Esophagus mucosa (tissue), 1 donor: ENCODE measurements around the gene BLCAP. TPM values are rescaled to one million over a fixed set of nuclear protein-coding genes. Genes with fewer than 3 reads are reported as not detected.

ENCODE experiments used
- ATAC-seq: fragments of 200-7000 bp; cut with Tn5 transposase; one replicate; pipeline ENCODE4 v1.9.1; 2020
- total RNA-seq: library from RNA; stranded (reverse); gene quantifications from one replicate; pipeline ENCODE4 v1.2.4, GENCODE V29; 2023
- donor health status: DM: yes; HTN: yes; CAD: no.

BLCAP gene
- total RNA-seq, 1 donor from 2014 or later: 66.1 TPM

- no peak for ATAC-seq
Measured at GRCh38 chr20:37529214-37529967, 1.7 kb upstream of the BLCAP start.

GRCh38 chr20:37528446-37529213, 954 bp upstream of the BLCAP start:
- peak; percentile 45 for ATAC-seq

GRCh38 chr20:37526839-37527637, 638 bp downstream of the BLCAP start:
- no peak for ATAC-seq

GRCh38 chr20:37526238-37526838, 1.3 kb downstream of the BLCAP start:
- peak; percentile 54 for ATAC-seq

GRCh38 chr20:37525810-37526209, 1.9 kb downstream of the BLCAP start:
- no peak for ATAC-seq

GRCh38 chr20:37524859-37525708, 2.6 kb downstream of the BLCAP start:
- peak; percentile 68 for ATAC-seq

- no peak for ATAC-seq
Measured at GRCh38 chr20:37523911-37524700, 3.6 kb downstream of the BLCAP start.

GRCh38 chr20:37523012-37523391, 4.7 kb downstream of the BLCAP start:
- no peak for ATAC-seq

GRCh38 chr20:37522260-37523011, 5.2 kb downstream of the BLCAP start:
- peak; percentile 39 for ATAC-seq

GRCh38 chr20:37521061-37521771, 6.5 kb downstream of the BLCAP start, which contains the start of gene NNAT:
NNAT (plus strand) TSS chr20:37521250; CDS start chr20:37521332, 82 bp downstream.
- ATAC-seq: no peak

GRCh38 chr20:37520419-37520955, 7.2 kb downstream of the BLCAP start:
- no peak for ATAC-seq

- ATAC-seq: peak; percentile 3
Measured at GRCh38 chr20:37519508-37520418, 7.9 kb downstream of the BLCAP start.

- ATAC-seq: no peak
Measured at GRCh38 chr20:37518606-37519507, 8.8 kb downstream of the BLCAP start.

GRCh38 chr20:37518059-37518458, 9.6 kb downstream of the BLCAP start:
- no peak for ATAC-seq

GRCh38 chr20:37516811-37517750, 10.6 kb downstream of the BLCAP start:
- ATAC-seq: no peak

GRCh38 chr20:37515876-37516275, 11.8 kb downstream of the BLCAP start:
- no peak for ATAC-seq
